Neural cell (in vitro differentiated cells): Measurements from ENCODE around the gene FCHSD2. TPM values are rescaled to one million over a fixed set of nuclear protein-coding genes. Genes with fewer than 3 reads are reported as not detected.

Experiments
- H2AFZ ChIP-seq: fragments of 200-600, 300-800 bp; sonication (generic), shearing (Covaris generic); 2 replicates; pipeline ENCODE4 v1.6.0; 2014; ENCODE audit warnings: low read depth, mild to moderate bottlenecking, antibody characterized with exemption, low read length, moderate library complexity
- H3F3A ChIP-seq: fragments of 200-600 bp; shearing (Covaris generic); 2 replicates; pipeline ENCODE4 v1.6.1; 2016; ENCODE audit warnings: mild to moderate bottlenecking, moderate library complexity, mixed read lengths, antibody characterized with exemption, low read length; ENCODE audit not compliant: insufficient read depth, poor library complexity, severe bottlenecking
- H3K27ac ChIP-seq: fragments of 200-600, 300-800 bp; sonication (generic), shearing (Covaris generic); 2 replicates; pipeline ENCODE4 v1.5.1; 2014; ENCODE audit warnings: mild to moderate bottlenecking, low read length, moderate library complexity
- H3K27me3 ChIP-seq: fragments of 300-800, 200-600 bp; sonication (generic), shearing (Covaris generic); 2 replicates; pipeline ENCODE4 v1.6.0; 2014; ENCODE audit warnings: mild to moderate bottlenecking, low read depth, low read length, moderate library complexity; ENCODE audit not compliant: insufficient read depth
- H3K36me3 ChIP-seq: fragments of 300-800, 200-600 bp; sonication (generic), shearing (Covaris generic); 2 replicates; pipeline ENCODE4 v1.5.1; 2014; ENCODE audit warnings: mild to moderate bottlenecking, antibody characterized with exemption, low read length, moderate library complexity; ENCODE audit not compliant: insufficient read depth
- H3K4me2 ChIP-seq: fragments of 300-800, 200-600 bp; sonication (generic), shearing (Covaris generic); 2 replicates; pipeline ENCODE4 v1.6.0; 2014; ENCODE audit warnings: mild to moderate bottlenecking, low read length
- H3K4me3 ChIP-seq: fragments of 300-800, 200-600 bp; sonication (generic), shearing (Covaris generic); 2 replicates; pipeline ENCODE4 v1.5.1; 2014; ENCODE audit warnings: mild to moderate bottlenecking, low read length, moderate library complexity
- H3K79me2 ChIP-seq: fragments of 200-600 bp; shearing (Covaris generic); replicated peaks from 2 replicates; pipeline ENCODE4 v1.6.0; 2014; ENCODE audit warnings: mild to moderate bottlenecking, low read length, moderate library complexity; ENCODE audit not compliant: insufficient read depth
- H3K9ac ChIP-seq: fragments of 300-800, 200-600 bp; sonication (generic), shearing (Covaris generic); 2 replicates; pipeline ENCODE4 v1.6.1; 2016; ENCODE audit warnings: mild to moderate bottlenecking, low read length, mixed read lengths
- H3K9me2 ChIP-seq: fragments of 200-600 bp; shearing (Covaris generic); 2 replicates; pipeline ENCODE4 v1.6.1; 2016; ENCODE audit warnings: mild to moderate bottlenecking, low read length, mixed read lengths; ENCODE audit not compliant: insufficient read depth
- H3K9me3 ChIP-seq: fragments of 200-600, 300-800 bp; sonication (generic), shearing (Covaris generic); 2 replicates; pipeline ENCODE4 v1.6.1; 2016; ENCODE audit warnings: mild to moderate bottlenecking, mixed run types, low read length, moderate library complexity, mixed read lengths
- H4K20me1 ChIP-seq: fragments of 200-600 bp; shearing (Covaris generic); 2 replicates; pipeline ENCODE4 v1.6.1; 2016; ENCODE audit warnings: mild to moderate bottlenecking, mixed run types; ENCODE audit not compliant: insufficient read depth
- EP300 ChIP-seq: fragments of 450-650 bp; conservative IDR thresholded peaks from 2 replicates; pipeline ENCODE4 v1.6.1; 2014; ENCODE audit warnings: antibody characterized with exemption, mild to moderate bottlenecking, moderate library complexity; ENCODE audit not compliant: poor library complexity, severe bottlenecking
- EZH2 ChIP-seq: fragments of 200-600, 300-800 bp; shearing (Covaris generic), sonication (generic); IDR thresholded peaks from 2 replicates; pipeline ENCODE4 v1.6.1; 2014; ENCODE audit warnings: antibody characterized with exemption, low read length, borderline replicate concordance, mild to moderate bottlenecking; ENCODE audit not compliant: insufficient read depth, poor library complexity, severe bottlenecking
- MXI1 ChIP-seq: fragments of 450-650 bp; conservative IDR thresholded peaks from 2 replicates; pipeline ENCODE4 v1.6.1; 2014; ENCODE audit warnings: antibody characterized with exemption, mild to moderate bottlenecking; ENCODE audit not compliant: poor library complexity, severe bottlenecking
- POLR2AphosphoS5 ChIP-seq: IDR thresholded peaks from 2 replicates; pipeline ENCODE4 v1.6.1; 2012
- RAD21 ChIP-seq: fragments of 450-650 bp; conservative IDR thresholded peaks from 2 replicates; pipeline ENCODE4 v1.6.1; 2014; ENCODE audit warnings: antibody characterized with exemption, mild to moderate bottlenecking, moderate library complexity
- REST ChIP-seq: IDR thresholded peaks from 2 replicates; pipeline ENCODE4 v1.6.1; 2012; ENCODE audit warnings: borderline replicate concordance
- SMC3 ChIP-seq: fragments of 450-650 bp; conservative IDR thresholded peaks from 2 replicates; pipeline ENCODE4 v1.6.1; 2014; ENCODE audit warnings: antibody characterized with exemption, mild to moderate bottlenecking, moderate library complexity; ENCODE audit not compliant: poor library complexity
- TAF1 ChIP-seq: IDR thresholded peaks from 2 replicates; pipeline ENCODE4 v1.6.1; 2012; ENCODE audit warnings: low read depth
- polyA plus RNA-seq: library from polyadenylated mRNA; depleted of rRNA; stranded (reverse); fragments of >200 nt; gene quantifications from 2 replicates; pipeline ENCODE4 v1.2.3, GENCODE V29; 2014
- TF ChIP-seq, protein P1 (sequence below): fragments of 450-650 bp; IDR thresholded peaks from 2 replicates; pipeline ENCODE4 v1.5.1; 2014; ENCODE audit warnings: antibody characterized with exemption, mild to moderate bottlenecking, moderate library complexity; ENCODE audit not compliant: poor library complexity, severe bottlenecking

The FCHSD2 gene
- polyA plus RNA-seq, 1 donor from 2014 or later: 40.8 TPM

- TF ChIP-seq SMC3 (no peak), POLR2AphosphoS5 (no peak)
These were observed 240.7 kb downstream of the FCHSD2 start (continued) for GRCh38 chr11:72901374-72901773.

DNA sequence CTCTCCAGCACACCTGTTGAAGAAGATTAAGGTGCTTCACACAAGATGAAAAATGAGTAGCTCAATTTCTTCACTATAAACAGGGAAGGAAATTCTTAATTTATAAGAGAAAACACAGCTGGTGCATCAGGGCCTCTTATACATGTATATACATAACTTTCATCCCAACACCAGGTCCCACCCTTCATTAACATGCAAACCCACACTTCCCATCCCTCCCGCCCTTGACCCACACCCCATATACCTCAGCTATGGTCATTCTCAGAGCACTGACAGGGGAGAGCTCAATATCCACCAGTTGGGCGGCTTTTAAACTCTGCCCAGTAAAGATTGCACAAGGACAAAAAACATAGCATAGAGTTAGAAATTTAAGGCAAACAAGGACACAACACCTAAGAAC lies 242.1 kb downstream of the FCHSD2 start:
- Histone ChIP-seq H2AFZ (no peak overlapping the region), H3K9ac (no peak overlapping the region), H3K4me3 (no peak overlapping the region), H3F3A (no peaks in the 10 kb centered on the region), H3K4me2 (no peak overlapping the region), H3K9me2 (no peaks in the 10 kb centered on the region), H3K79me2 (no peaks in the 10 kb centered on the region), H3K36me3 (no peaks in the 10 kb centered on the region), H3K27me3 (no peaks in the 10 kb centered on the region), H3K9me3 (no peaks in the 10 kb centered on the region), H3K27ac (no peak overlapping the region), H4K20me1 (no peaks in the 10 kb centered on the region)
- TF ChIP-seq, protein P1, sequence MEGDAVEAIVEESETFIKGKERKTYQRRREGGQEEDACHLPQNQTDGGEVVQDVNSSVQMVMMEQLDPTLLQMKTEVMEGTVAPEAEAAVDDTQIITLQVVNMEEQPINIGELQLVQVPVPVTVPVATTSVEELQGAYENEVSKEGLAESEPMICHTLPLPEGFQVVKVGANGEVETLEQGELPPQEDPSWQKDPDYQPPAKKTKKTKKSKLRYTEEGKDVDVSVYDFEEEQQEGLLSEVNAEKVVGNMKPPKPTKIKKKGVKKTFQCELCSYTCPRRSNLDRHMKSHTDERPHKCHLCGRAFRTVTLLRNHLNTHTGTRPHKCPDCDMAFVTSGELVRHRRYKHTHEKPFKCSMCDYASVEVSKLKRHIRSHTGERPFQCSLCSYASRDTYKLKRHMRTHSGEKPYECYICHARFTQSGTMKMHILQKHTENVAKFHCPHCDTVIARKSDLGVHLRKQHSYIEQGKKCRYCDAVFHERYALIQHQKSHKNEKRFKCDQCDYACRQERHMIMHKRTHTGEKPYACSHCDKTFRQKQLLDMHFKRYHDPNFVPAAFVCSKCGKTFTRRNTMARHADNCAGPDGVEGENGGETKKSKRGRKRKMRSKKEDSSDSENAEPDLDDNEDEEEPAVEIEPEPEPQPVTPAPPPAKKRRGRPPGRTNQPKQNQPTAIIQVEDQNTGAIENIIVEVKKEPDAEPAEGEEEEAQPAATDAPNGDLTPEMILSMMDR: no peak
- TF ChIP-seq SMC3 (no peak), EP300 (no peak), POLR2AphosphoS5 (no peak), EZH2 (no peak), RAD21 (no peak), REST (no peak), TAF1 (no peak), MXI1 (no peak)

- no peak overlapping the region for H3K27ac ChIP-seq
- H3K27me3 ChIP-seq: no peaks in the 10 kb centered on the region
- H3K4me3 ChIP-seq: no peak overlapping the region
These were observed 242.9 kb downstream of the FCHSD2 start for GRCh38 chr11:72899238-72899637.

More at GRCh38 chr11:72899238-72899637, 242.9 kb downstream of the FCHSD2 start:
- no peak overlapping the region for H3K9ac ChIP-seq
- H3K9me2 ChIP-seq: no peaks in the 10 kb centered on the region
- no peak overlapping the region for H2AFZ ChIP-seq
- TF ChIP-seq SMC3 (no peak), POLR2AphosphoS5 (no peak), EZH2 (no peak), EP300 (no peak), MXI1 (no peak), RAD21 (no peak), TAF1 (no peak)
- TF ChIP-seq, protein P1: no peak
- no peaks in the 10 kb centered on the region for H3K9me3 ChIP-seq
- no peaks in the 10 kb centered on the region for H3K79me2 ChIP-seq
- H3K36me3 ChIP-seq: no peaks in the 10 kb centered on the region
- H3K4me2 ChIP-seq: no peak overlapping the region
- no peaks in the 10 kb centered on the region for H4K20me1 ChIP-seq
- H3F3A ChIP-seq: no peaks in the 10 kb centered on the region
